Suprapubic skin (tissue), 4 donors: Measurements from ENCODE around the gene TBC1D21. TPM values are rescaled to one million over a fixed set of nuclear protein-coding genes. Genes with fewer than 3 reads are reported as not detected.

ENCODE experiments used
- DNase-seq, 2 donors: peaks; one replicate each; pipeline ENCODE4 v3.0.0-alpha.2; 2019; ENCODE audit warnings: low spot score in 2 of 2
- H3K27ac ChIP-seq: fragments of 200-600 bp; sonication (generic); one replicate; pipeline ENCODE4 v1.5.1; 2019
- H3K27me3 ChIP-seq: fragments of 200-600 bp; sonication (generic); one replicate; pipeline ENCODE4 v1.5.1; 2019
- H3K36me3 ChIP-seq: fragments of 200-600 bp; sonication (generic); one replicate; pipeline ENCODE4 v1.5.1; 2019
- H3K4me1 ChIP-seq: fragments of 200-600 bp; sonication (generic); one replicate; pipeline ENCODE4 v1.5.1; 2019
- H3K4me3 ChIP-seq: fragments of 200-600 bp; sonication (generic); one replicate; pipeline ENCODE4 v1.5.1; 2019; ENCODE audit warnings: mild to moderate bottlenecking
- H3K9me3 ChIP-seq: fragments of 200-600 bp; sonication (generic); one replicate; pipeline ENCODE4 v1.5.1; 2019
- CTCF ChIP-seq, 2 donors: fragments of 200-600 bp in 1 of 2; fragments of 450-650 bp in 1 of 2; sonication (generic) in 1 of 2; IDR thresholded peaks; one replicate each; pipeline ENCODE4 v1.5.1; 2016 to 2019; ENCODE audit warnings: antibody characterized with exemption in 2 of 2, mild to moderate bottlenecking in 1 of 2, moderate library complexity in 1 of 2
- EP300 ChIP-seq: sonication (generic); formaldehyde crosslinking; IDR thresholded peaks from one replicate; pipeline ENCODE4 v1.6.1; 2017; ENCODE audit warnings: antibody characterized with exemption
- POLR2A ChIP-seq, 2 donors: fragments of 450-650 bp; IDR thresholded peaks; one replicate each; pipeline ENCODE4 v1.6.1; 2017; ENCODE audit warnings: antibody characterized with exemption in 2 of 2, mild to moderate bottlenecking in 2 of 2, moderate library complexity in 2 of 2
- POLR2AphosphoS5 ChIP-seq, 3 donors: sonication (generic); formaldehyde crosslinking; IDR thresholded peaks; one replicate each; pipeline ENCODE4 v1.6.1; 2017; ENCODE audit warnings: antibody characterized with exemption in 3 of 3
- WGBS: methylation state at CpG from one replicate; pipeline ENCODE4 v1.1.5; 2018; 5-methylcytosine and 5-hydroxymethylcytosine counted together
- total RNA-seq, 4 donors: library from RNA; depleted of rRNA; stranded (reverse); fragments of >200 nt; gene quantifications; one replicate each; pipeline ENCODE4 v1.1.0, GENCODE V29; 2016

Gene TBC1D21
- total RNA-seq, 4 donors from 2014 or later = not detected

DNA sequence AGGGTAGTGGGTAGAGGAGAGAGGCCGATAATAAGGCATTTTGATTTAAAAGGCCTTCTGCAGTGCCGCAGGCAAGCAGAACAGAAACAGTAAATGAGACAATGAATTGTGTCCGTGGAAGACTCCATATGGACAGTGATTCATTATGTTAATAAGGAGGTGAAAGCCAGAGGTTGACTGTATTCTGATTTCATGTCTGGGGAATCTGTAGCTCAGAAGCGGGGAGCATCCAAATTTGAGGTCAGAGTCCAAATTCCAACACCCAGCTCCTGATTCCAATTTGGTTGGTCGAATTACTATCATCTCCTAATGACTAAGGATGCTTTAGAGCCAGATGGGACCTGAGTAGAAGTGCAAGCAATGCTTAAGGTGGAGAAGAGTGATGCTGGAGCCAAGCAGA is 1.0 kb upstream of the TBC1D21 start:
- DNase-seq = no peak
- TF ChIP-seq POLR2A (IDR thresholded peaks at IDR 0.05) (no peak), POLR2AphosphoS5 (IDR thresholded peaks at IDR 0.05) (no peak), EP300 (no peak), CTCF (IDR thresholded peaks at IDR 0.05) (no peak)
- WGBS = 66% methylated on average over 5 of the region's 5 CpGs
- no peaks in the 10 kb centered on the region for H3K9me3 ChIP-seq
- H3K4me1 ChIP-seq = no peaks in the 10 kb centered on the region
- peaks cover 47% of the 10 kb centered on the region for H3K27me3 ChIP-seq
- no peak overlapping the region for H3K4me3 ChIP-seq
- H3K36me3 ChIP-seq = no peaks in the 10 kb centered on the region
- no peak overlapping the region for H3K27ac ChIP-seq

- Histone ChIP-seq H3K27me3 (peaks cover 35% of the 10 kb centered on the region), H3K36me3 (no peaks in the 10 kb centered on the region), H3K9me3 (no peaks in the 10 kb centered on the region), H3K27ac (no peak overlapping the region), H3K4me1 (no peaks in the 10 kb centered on the region), H3K4me3 (no peak overlapping the region)
- peak in 1 of 2 donors; percentile 31 for TF ChIP-seq CTCF (IDR thresholded peaks at IDR 0.05)
- TF ChIP-seq POLR2AphosphoS5 (IDR thresholded peaks at IDR 0.05) = no peak
- TF ChIP-seq EP300 = no peak
- TF ChIP-seq POLR2A (IDR thresholded peaks at IDR 0.05) = no peak
- WGBS = 33% methylated on average over 6 of the region's 6 CpGs
- DNase-seq = no peak
Observed at GRCh38 chr15:73873889-73874511, 636 bp downstream of the TBC1D21 start.

- H3K4me1 ChIP-seq = no peaks in the 10 kb centered on the region
- H3K27me3 ChIP-seq = peaks cover 6% of the 10 kb centered on the region
- H3K4me3 ChIP-seq = no peak overlapping the region
- H3K36me3 ChIP-seq = no peaks in the 10 kb centered on the region
- H3K27ac ChIP-seq = no peak overlapping the region
- peak in 1 of 2 donors; percentile 28 for DNase-seq
- H3K9me3 ChIP-seq = no peaks in the 10 kb centered on the region
- 57% methylated on average over 3 of the region's 3 CpGs for WGBS
- TF ChIP-seq POLR2A (IDR thresholded peaks at IDR 0.05) = no peak
- no peak for TF ChIP-seq EP300
- no peak for TF ChIP-seq POLR2AphosphoS5 (IDR thresholded peaks at IDR 0.05)
- no peak for TF ChIP-seq CTCF (IDR thresholded peaks at IDR 0.05)
Observed at GRCh38 chr15:73879426-73879825, 6.1 kb downstream of the TBC1D21 start.

DNA sequence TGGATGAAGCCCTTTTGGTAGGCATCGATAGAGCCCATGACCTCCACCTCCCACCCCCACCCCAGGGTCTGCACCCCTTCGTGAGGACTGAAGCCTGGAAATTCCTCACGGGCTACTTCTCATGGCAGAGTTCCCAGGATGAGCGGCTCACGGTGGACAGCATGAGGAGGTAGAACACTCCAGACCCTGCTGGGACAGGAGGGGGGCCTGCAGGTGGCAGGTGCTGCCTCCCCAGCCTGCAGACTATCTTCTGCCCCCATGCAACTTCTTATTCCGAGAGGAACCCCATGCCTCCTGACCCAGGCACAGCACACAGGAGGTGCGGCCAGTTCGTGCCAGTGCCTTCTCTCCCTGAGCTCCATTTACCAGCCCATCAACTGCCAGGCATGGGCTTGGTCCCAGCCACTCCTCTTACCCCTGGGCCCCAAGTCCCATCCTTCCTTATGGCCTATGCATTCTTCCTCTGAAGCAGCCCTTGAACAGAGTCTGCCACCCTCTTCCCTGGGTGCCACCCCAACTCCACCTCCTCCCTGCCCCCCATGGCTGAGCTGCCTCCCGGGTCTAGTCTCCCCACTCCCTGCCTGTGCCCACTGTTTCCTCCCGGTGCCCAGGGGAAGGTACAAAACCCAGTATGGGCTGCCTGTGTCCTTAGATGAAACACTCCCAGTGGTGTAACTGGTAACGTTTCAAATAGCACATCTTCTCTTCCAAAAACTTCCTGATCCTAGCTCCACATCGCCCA is 8.4 kb downstream of the TBC1D21 start:
- Histone ChIP-seq H3K27me3 (peaks cover 3% of the 10 kb centered on the region), H3K36me3 (no peaks in the 10 kb centered on the region), H3K27ac (no peak overlapping the region), H3K9me3 (no peaks in the 10 kb centered on the region), H3K4me1 (no peaks in the 10 kb centered on the region), H3K4me3 (no peak overlapping the region)
- WGBS = 79% methylated on average over 6 of the region's 12 CpGs
- peak in 1 of 2 donors; percentile 47 for DNase-seq
- TF ChIP-seq EP300 (no peak), POLR2AphosphoS5 (IDR thresholded peaks at IDR 0.05) (no peak), POLR2A (IDR thresholded peaks at IDR 0.05) (no peak), CTCF (IDR thresholded peaks at IDR 0.05) (no peak)

- no peaks in the 10 kb centered on the region for H3K36me3 ChIP-seq
- peak in 1 of 2 donors; percentile 67 for DNase-seq
- no peak overlapping the region for H3K27ac ChIP-seq
- H3K4me1 ChIP-seq = no peaks in the 10 kb centered on the region
- peaks cover 3% of the 10 kb centered on the region for H3K27me3 ChIP-seq
- H3K9me3 ChIP-seq = no peaks in the 10 kb centered on the region
- WGBS = 71% methylated on average over 7 of the region's 10 CpGs
- no peak overlapping the region for H3K4me3 ChIP-seq
- TF ChIP-seq EP300 = no peak
Observed at GRCh38 chr15:73882761-73883419, 9.5 kb downstream of the TBC1D21 start.
